CD14-positive monocyte (primary cell): ENCODE data around the gene CREG1. TPM values are rescaled to one million over a fixed set of nuclear protein-coding genes. Genes with fewer than 3 reads are reported as not detected.

Experiments used
- DNase-seq, 3 donors: peaks; one replicate each; pipeline ENCODE4 v3.0.0-alpha.2; 2011 to 2022
- H2AFZ ChIP-seq: 2 replicates; pipeline ENCODE4 v1.6.0; 2012; ENCODE audit warnings: mild to moderate bottlenecking, low read depth, low read length, inconsistent platforms; ENCODE audit not compliant: insufficient read depth, poor library complexity, severe bottlenecking
- H3K27ac ChIP-seq, 2 donors: 1 replicate in 1 of 2; 2 replicates in 1 of 2; pipeline ENCODE4 v1.5.1; 2012 to 2013; ENCODE audit warnings: low read length in 2 of 2, control low read depth in 1 of 2, inconsistent platforms in 1 of 2, low read depth in 1 of 2, mild to moderate bottlenecking in 1 of 2
- H3K27me3 ChIP-seq, 2 donors: one replicate each; pipeline versions ENCODE4 v1.6.0 to v1.6.1; 2011 to 2013; ENCODE audit warnings: low read length in 2 of 2; ENCODE audit not compliant: control insufficient read depth in 2 of 2, insufficient read depth in 2 of 2
- H3K36me3 ChIP-seq, 2 donors: replicated peaks in 1 of 2; 1 replicate in 1 of 2; 2 replicates in 1 of 2; pipeline versions ENCODE4 v1.5.1 to v1.6.1; 2012 to 2013; ENCODE audit warnings: low read length in 2 of 2, control low read depth in 1 of 2, inconsistent platforms in 1 of 2, mild to moderate bottlenecking in 1 of 2; ENCODE audit not compliant: insufficient read depth in 2 of 2, control insufficient read depth in 1 of 2
- H3K4me1 ChIP-seq, 2 donors: 1 replicate in 1 of 2; 2 replicates in 1 of 2; pipeline versions ENCODE4 v1.5.1 to v1.6.1; 2012 to 2013; ENCODE audit warnings: low read length in 2 of 2, control low read depth in 1 of 2, inconsistent platforms in 1 of 2, mild to moderate bottlenecking in 1 of 2, moderate library complexity in 1 of 2; ENCODE audit not compliant: insufficient read depth in 2 of 2, control insufficient read depth in 1 of 2
- H3K4me2 ChIP-seq: replicated peaks from 2 replicates; pipeline ENCODE3; 2012; ENCODE audit warnings: low read length, moderate library complexity, mild to moderate bottlenecking; ENCODE audit not compliant: poor library complexity, severe bottlenecking; ENCODE audit errors: extremely low read depth
- H3K4me3 ChIP-seq, 3 experiments: fragments of 200-600 bp in 1 of 3; sonication (generic) in 1 of 3; replicated peaks in 1 of 3; 1 replicate in 2 of 3; 2 replicates in 1 of 3; pipeline ENCODE4 v1.5.1; 2011 to 2013; ENCODE audit warnings: low read length in 3 of 3, mild to moderate bottlenecking in 3 of 3, control low read depth in 2 of 3, low read depth in 2 of 3, inconsistent platforms in 1 of 3, moderate library complexity in 1 of 3
- H3K79me2 ChIP-seq: 2 replicates; pipeline ENCODE4 v1.6.0; 2012; ENCODE audit warnings: mild to moderate bottlenecking, control low read depth, inconsistent platforms, low read length, moderate library complexity; ENCODE audit not compliant: insufficient read depth
- H3K9ac ChIP-seq: 2 replicates; pipeline ENCODE4 v1.6.0; 2017; ENCODE audit warnings: low read length, mild to moderate bottlenecking; ENCODE audit not compliant: insufficient read depth, poor library complexity, severe bottlenecking
- H3K9me3 ChIP-seq, 2 donors: replicated peaks in 1 of 2; 1 replicate in 1 of 2; 2 replicates in 1 of 2; pipeline versions ENCODE4 v1.5.1 to v1.6.1; 2012 to 2013; ENCODE audit warnings: low read length in 2 of 2, control low read depth in 1 of 2; ENCODE audit not compliant: control insufficient read depth in 1 of 2, insufficient read depth in 1 of 2
- H4K20me1 ChIP-seq: 2 replicates; pipeline ENCODE4 v1.6.0; 2012; ENCODE audit warnings: mild to moderate bottlenecking, low read length, control low read depth, moderate library complexity; ENCODE audit not compliant: insufficient read depth
- H3K27ac Mint-ChIP-seq, 7 donors: one replicate each; pipeline ENCODE4 v1.8.0; 2020; ENCODE audit warnings: mild to moderate bottlenecking in 7 of 7, mixed read lengths in 7 of 7, moderate library complexity in 6 of 7, inconsistent platforms in 2 of 7
- H3K27me3 Mint-ChIP-seq, 3 donors: one replicate each; pipeline ENCODE4 v1.8.0; 2021 to 2022; ENCODE audit warnings: low read depth in 3 of 3, mild to moderate bottlenecking in 3 of 3, mixed read lengths in 3 of 3, moderate library complexity in 3 of 3, inconsistent platforms in 1 of 3
- H3K36me3 Mint-ChIP-seq, 2 donors: one replicate each; pipeline ENCODE4 v1.8.0; 2020; ENCODE audit warnings: mixed read lengths in 2 of 2, inconsistent platforms in 1 of 2, mild to moderate bottlenecking in 1 of 2
- H3K4me1 Mint-ChIP-seq: one replicate; pipeline ENCODE4 v1.8.0; 2020; ENCODE audit warnings: mild to moderate bottlenecking, mixed read lengths
- H3K4me3 Mint-ChIP-seq, 2 donors: one replicate each; pipeline ENCODE4 v1.8.0; 2020; ENCODE audit warnings: mild to moderate bottlenecking in 2 of 2, mixed read lengths in 2 of 2, moderate library complexity in 1 of 2
- H3K9me3 Mint-ChIP-seq, 7 donors: one replicate each; pipeline ENCODE4 v1.8.0; 2020 to 2022; ENCODE audit warnings: mixed read lengths in 7 of 7, mild to moderate bottlenecking in 6 of 7, moderate library complexity in 6 of 7, inconsistent platforms in 2 of 7
- CTCF ChIP-seq: fragments of 200-600 bp; IDR thresholded peaks from one replicate; pipeline ENCODE4 v1.8.0; 2022; ENCODE audit warnings: antibody characterized with exemption, mild to moderate bottlenecking
- WGBS: methylation state at CpG from one replicate; pipeline ENCODE4 v1.1.5; 2013; ENCODE audit warnings: missing lambda C conversion rate; ENCODE audit not compliant: insufficient coverage; 5-methylcytosine and 5-hydroxymethylcytosine counted together
- intact Hi-C, 2 donors: fragments of 100-400 bp; cut with micrococcal nuclease; formaldehyde crosslinking; loops; one replicate each; pipeline versions ENCODE4 v1.15.0 to v1.15.1; 2023
- polyA plus RNA-seq, 3 donors: library from polyadenylated mRNA; depleted of rRNA in 1 of 3; unstranded in 2 of 3; stranded (reverse) in 1 of 3; fragments of 300-500 nt in 2 of 3; fragments of >200 nt in 1 of 3; fragmentation: Illumina TruSeq in 2 of 3; gene quantifications; 1 replicate in 2 of 3; 2 replicates in 1 of 3; pipeline ENCODE4 v1.2.3, GENCODE V29; 2012 to 2021

The CREG1 gene
- polyA plus RNA-seq, 3 donors: 150 to 309 (median 248) TPM

DNA sequence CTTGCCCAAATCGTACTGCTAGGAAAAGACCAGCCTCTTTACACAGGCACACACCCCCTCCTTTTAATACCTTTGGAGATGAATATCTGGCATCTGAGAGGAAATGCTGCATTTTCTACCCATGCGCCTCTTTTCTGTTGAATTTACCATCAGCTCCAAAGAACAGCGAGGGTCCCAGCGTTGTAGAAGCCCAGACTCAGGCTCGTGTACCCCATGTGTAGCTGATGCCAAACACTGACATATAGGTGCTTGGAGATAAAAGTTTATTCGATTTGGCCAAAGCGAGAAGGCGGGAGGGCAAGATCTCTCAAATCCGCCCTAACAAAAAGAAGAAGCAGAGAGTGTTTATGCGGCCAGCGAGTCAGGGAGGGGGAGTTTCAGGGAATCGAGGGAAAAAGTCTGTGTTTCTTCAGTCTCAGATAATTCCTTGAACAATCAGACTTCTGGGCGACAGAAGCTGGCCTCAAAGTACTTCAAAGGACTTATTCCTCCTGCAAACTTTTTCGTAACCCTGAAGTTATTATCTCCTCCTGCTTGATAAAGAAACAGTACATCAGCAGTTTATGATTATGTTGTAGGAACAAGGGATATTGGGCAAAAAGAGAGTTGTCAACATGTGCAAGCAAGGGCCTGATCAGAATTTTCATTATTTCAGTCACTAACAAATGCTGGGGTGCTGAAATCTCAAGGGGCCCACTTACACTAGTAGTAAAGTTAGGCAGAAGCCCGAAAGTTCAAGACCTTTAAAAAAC is 642 bp upstream of the CREG1 start:
- WGBS: 0% methylated on average over 5 of the region's 15 CpGs
- Histone ChIP-seq H4K20me1 (peaks cover 10% of the 10 kb centered on the region), H3K4me1 (peaks cover 54 to 57% of the 10 kb centered on the region in 2 donors), H3K36me3 (no peaks in the 10 kb centered on the region), H3K9me3 (no peaks in the 10 kb centered on the region), H3K4me2 (peak overlapping the region; percentile 92), H2AFZ (peak overlapping the region; percentile 82), H3K4me3 (peak overlapping the region; percentile 87 to 95 (median 88)), H3K9ac (peak overlapping the region; percentile 83), H3K27ac (peak overlapping the region; percentile 44 to 91), H3K79me2 (peaks cover 50% of the 10 kb centered on the region), H3K27me3 (no peaks in the 10 kb centered on the region)
- H3K4me3 Mint-ChIP-seq: peak overlapping the region; percentile 78 to 90
- peaks cover 56% of the 10 kb centered on the region for H3K4me1 Mint-ChIP-seq
- no peak for TF ChIP-seq CTCF
- H3K27me3 Mint-ChIP-seq: peaks cover 0 to 1% (median 0%) of the 10 kb centered on the region in 3 donors
- intact Hi-C loops: loop anchor here in 1 of 2 donors (10.0 kb wide), 1 partner anchor 131 kb away; no protein-coding TSS in a partner anchor
- peaks cover 0 to 2% (median 0%) of the 10 kb centered on the region in 7 donors for H3K9me3 Mint-ChIP-seq
- H3K36me3 Mint-ChIP-seq: no peaks in the 10 kb centered on the region
- peak overlapping the region; percentile 78 to 94 (median 90) for H3K27ac Mint-ChIP-seq
- no peak for DNase-seq

DNA sequence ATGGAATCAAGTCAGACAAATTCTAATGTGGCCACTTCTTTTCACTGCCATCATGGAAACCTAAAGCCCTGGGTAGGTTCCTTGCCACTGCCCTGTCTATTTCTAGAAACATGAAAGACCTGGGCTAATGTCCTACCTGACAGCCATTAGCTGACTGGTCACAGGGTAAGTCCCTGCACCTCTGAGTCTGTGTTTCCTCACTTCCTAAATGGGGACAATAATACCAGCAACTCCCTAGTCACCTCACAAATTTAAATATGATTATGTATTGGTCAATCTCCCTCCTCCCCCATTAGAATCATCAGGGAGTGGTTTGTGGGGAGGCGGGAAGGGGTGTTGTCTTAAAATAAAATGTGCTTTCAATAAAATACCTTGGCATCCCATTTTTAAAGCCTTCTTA is 2.2 kb downstream of the CREG1 start:
- TF ChIP-seq CTCF: no peak
- Histone ChIP-seq H3K4me2 (peak overlapping the region; percentile 92), H3K79me2 (peaks cover 74% of the 10 kb centered on the region), H3K27ac (peak overlapping the region in 1 of 2 donors; percentile 91), H3K4me3 (peak overlapping the region; percentile 87 to 95 (median 88)), H3K9ac (peak overlapping the region; percentile 7), H3K36me3 (peaks cover 0 to 15% of the 10 kb centered on the region in 2 donors), H3K27me3 (no peaks in the 10 kb centered on the region), H4K20me1 (peaks cover 10% of the 10 kb centered on the region), H3K4me1 (peaks cover 76 to 82% of the 10 kb centered on the region in 2 donors), H3K9me3 (no peaks in the 10 kb centered on the region), H2AFZ (no peak overlapping the region)
- intact Hi-C loops: loop anchor here in 1 of 2 donors (10.0 kb wide), 1 partner anchor 133 kb away; no protein-coding TSS in a partner anchor
- peaks cover 0 to 2% (median 0%) of the 10 kb centered on the region in 7 donors for H3K9me3 Mint-ChIP-seq
- H3K36me3 Mint-ChIP-seq: peaks cover 9 to 12% of the 10 kb centered on the region in 2 donors
- peak; percentile 69 to 86 (median 81) for DNase-seq
- peaks cover 75% of the 10 kb centered on the region for H3K4me1 Mint-ChIP-seq
- H3K27me3 Mint-ChIP-seq: peaks cover 0 to 1% (median 0%) of the 10 kb centered on the region in 3 donors
- H3K27ac Mint-ChIP-seq: peak overlapping the region; percentile 90 to 100 (median 94)
- no CpG with 5 or more reads among the region's 1 CpG for WGBS
- H3K4me3 Mint-ChIP-seq: peak overlapping the region; percentile 27 to 74
